Sigmoid colon (tissue), 7 donors: ENCODE data around the gene COBLL1. TPM values are rescaled to one million over a fixed set of nuclear protein-coding genes. Genes with fewer than 3 reads are reported as not detected.
"Not testable (repeated sequence)": the region's sequence is repeated elsewhere in the genome, so short reads cannot be mapped to it uniquely, and the experiment has no call there.

Experiments
- DNase-seq: peaks from one replicate; pipeline ENCODE4 v3.0.0-alpha.2; 2019
- H3K27ac ChIP-seq, 4 donors: fragments of 200-600 bp; sonication (generic); one replicate each; pipeline ENCODE4 v1.5.1; 2016 to 2019; ENCODE audit warnings: mild to moderate bottlenecking in 1 of 4
- H3K27me3 ChIP-seq, 3 donors: fragments of 200-600 bp; sonication (generic); one replicate each; pipeline ENCODE4 v1.5.1; 2019; ENCODE audit warnings: mild to moderate bottlenecking in 1 of 3
- H3K36me3 ChIP-seq, 4 donors: fragments of 200-600 bp; sonication (generic); one replicate each; pipeline ENCODE4 v1.5.1; 2016 to 2019
- H3K4me1 ChIP-seq, 4 donors: fragments of 200-600 bp; sonication (generic); one replicate each; pipeline ENCODE4 v1.5.1; 2017 to 2019
- H3K4me3 ChIP-seq, 4 donors: fragments of 200-600 bp; sonication (generic); one replicate each; pipeline ENCODE4 v1.5.1; 2017 to 2019; ENCODE audit warnings: mild to moderate bottlenecking in 2 of 4, moderate library complexity in 1 of 4
- H3K9me3 ChIP-seq, 4 donors: fragments of 200-600 bp in 3 of 4; sonication (generic) in 3 of 4; one replicate each; pipeline versions ENCODE4 v1.5.1 to v1.6.1; 2013 to 2019
- EP300 ChIP-seq, 4 donors: sonication (generic); formaldehyde crosslinking; IDR thresholded peaks; one replicate each; pipeline ENCODE4 v1.6.1; 2017; ENCODE audit warnings: antibody characterized with exemption in 4 of 4
- POLR2A ChIP-seq, 2 donors: fragments of 450-650 bp; IDR thresholded peaks; one replicate each; pipeline ENCODE4 v1.6.1; 2016; ENCODE audit warnings: antibody characterized with exemption in 2 of 2, mild to moderate bottlenecking in 2 of 2, moderate library complexity in 2 of 2
- POLR2AphosphoS5 ChIP-seq, 4 donors: sonication (generic); formaldehyde crosslinking; IDR thresholded peaks; one replicate each; pipeline ENCODE4 v1.6.1; 2017; ENCODE audit warnings: antibody characterized with exemption in 4 of 4
- WGBS, 2 donors: extraction: QIAGEN DNeasy Blood & Tissue Kit; methylation state at CpG; one replicate each; pipeline ENCODE4 v1.1.7; 2013; 5-methylcytosine and 5-hydroxymethylcytosine counted together
- intact Hi-C: fragments of 100-400 bp; cut with DNase I; formaldehyde crosslinking; loops from one replicate; pipeline ENCODE4 v1.15.1; 2023
- polyA plus RNA-seq, 3 donors: library from polyadenylated mRNA; stranded (reverse); fragments of 200-250 nt; gene quantifications; one replicate each; pipeline ENCODE4 v1.2.3, GENCODE V29; 2013
- total RNA-seq, 4 donors: library from RNA; depleted of rRNA; stranded (reverse); fragments of >200 nt; gene quantifications; one replicate each; pipeline ENCODE4 v1.1.0, GENCODE V29; 2016
- TF ChIP-seq, protein P1 (sequence below), 4 experiments: fragments of 450-650 bp in 3 of 4; fragments of 200-600 bp in 1 of 4; IDR thresholded peaks; one replicate each; pipeline ENCODE4 v1.5.1; 2016 to 2019; ENCODE audit warnings: antibody characterized with exemption in 4 of 4, mild to moderate bottlenecking in 3 of 4, moderate library complexity in 2 of 4
- donor health status: healthy with polysubstance abuse.
- donor health status: Bipolar disorder and iron deficiency.
- donor health status: healthy.

COBLL1 gene
- total and polyA plus RNA-seq, 7 donors, result 3.9 to 22.4 (median 17.6) TPM

DNA sequence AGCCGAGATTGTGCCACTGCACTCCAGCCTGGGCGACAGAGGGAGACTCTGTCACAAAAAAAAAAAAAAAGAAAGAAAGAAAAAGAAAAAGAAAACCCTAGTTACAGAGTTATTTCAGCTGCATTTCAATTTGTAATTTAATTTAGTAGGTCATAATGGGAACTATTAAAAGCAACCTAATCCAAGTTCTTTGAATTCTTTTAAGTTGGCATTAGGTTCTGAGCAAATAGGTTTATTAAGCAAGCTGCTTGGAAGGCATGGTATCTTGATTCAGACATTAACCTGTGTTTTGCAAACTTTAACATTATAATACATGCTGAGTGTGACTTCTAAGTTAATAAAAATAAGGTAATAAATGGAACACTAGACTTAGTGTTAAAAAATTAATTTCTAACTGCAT, 29.8 kb upstream of the COBLL1 start:
- 91 to 95% methylated on average over 2 of the region's 2 CpGs for WGBS, 2 donors
- H3K36me3 ChIP-seq, result no peaks in the 10 kb centered on the region
- H3K4me3 ChIP-seq, result no peak overlapping the region
- DNase-seq, result no peak
- no peaks in the 10 kb centered on the region for H3K9me3 ChIP-seq
- no peaks in the 10 kb centered on the region for H3K27me3 ChIP-seq
- H3K27ac ChIP-seq, result no peak overlapping the region
- TF ChIP-seq, protein P1, sequence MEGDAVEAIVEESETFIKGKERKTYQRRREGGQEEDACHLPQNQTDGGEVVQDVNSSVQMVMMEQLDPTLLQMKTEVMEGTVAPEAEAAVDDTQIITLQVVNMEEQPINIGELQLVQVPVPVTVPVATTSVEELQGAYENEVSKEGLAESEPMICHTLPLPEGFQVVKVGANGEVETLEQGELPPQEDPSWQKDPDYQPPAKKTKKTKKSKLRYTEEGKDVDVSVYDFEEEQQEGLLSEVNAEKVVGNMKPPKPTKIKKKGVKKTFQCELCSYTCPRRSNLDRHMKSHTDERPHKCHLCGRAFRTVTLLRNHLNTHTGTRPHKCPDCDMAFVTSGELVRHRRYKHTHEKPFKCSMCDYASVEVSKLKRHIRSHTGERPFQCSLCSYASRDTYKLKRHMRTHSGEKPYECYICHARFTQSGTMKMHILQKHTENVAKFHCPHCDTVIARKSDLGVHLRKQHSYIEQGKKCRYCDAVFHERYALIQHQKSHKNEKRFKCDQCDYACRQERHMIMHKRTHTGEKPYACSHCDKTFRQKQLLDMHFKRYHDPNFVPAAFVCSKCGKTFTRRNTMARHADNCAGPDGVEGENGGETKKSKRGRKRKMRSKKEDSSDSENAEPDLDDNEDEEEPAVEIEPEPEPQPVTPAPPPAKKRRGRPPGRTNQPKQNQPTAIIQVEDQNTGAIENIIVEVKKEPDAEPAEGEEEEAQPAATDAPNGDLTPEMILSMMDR (IDR thresholded peaks at IDR 0.05), result no peak
- TF ChIP-seq POLR2AphosphoS5 (IDR thresholded peaks at IDR 0.05) (no peak), POLR2A (IDR thresholded peaks at IDR 0.05) (no peak), EP300 (IDR thresholded peaks at IDR 0.05) (no peak)
- no peaks in the 10 kb centered on the region for H3K4me1 ChIP-seq
- intact Hi-C loops, result no loop called here

DNA sequence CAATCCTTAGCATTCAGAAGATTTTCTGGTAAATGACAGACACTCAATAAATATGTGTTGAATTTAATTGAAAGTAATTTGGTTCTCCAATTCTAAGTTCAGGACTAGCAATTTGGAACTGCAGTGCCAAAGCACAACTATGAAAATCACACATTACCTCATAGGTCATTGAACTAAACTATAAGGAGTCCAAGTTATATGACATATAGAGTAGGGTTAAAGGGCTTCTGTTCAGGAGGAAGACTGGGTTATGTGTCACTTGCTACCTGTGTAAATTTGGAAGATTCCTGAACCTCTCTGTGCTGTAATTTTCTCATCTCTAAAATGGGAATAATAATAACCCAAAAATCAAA, 27.8 kb upstream of the COBLL1 start:
- Histone ChIP-seq H3K36me3 (no peaks in the 10 kb centered on the region), H3K4me3 (no peak overlapping the region), H3K27ac (no peak overlapping the region), H3K4me1 (no peaks in the 10 kb centered on the region), H3K9me3 (no peaks in the 10 kb centered on the region), H3K27me3 (no peaks in the 10 kb centered on the region)
- intact Hi-C loops, result no loop called here
- no peak for TF ChIP-seq EP300 (IDR thresholded peaks at IDR 0.05)
- no peak for TF ChIP-seq POLR2A (IDR thresholded peaks at IDR 0.05)
- TF ChIP-seq POLR2AphosphoS5 (IDR thresholded peaks at IDR 0.05), result no peak
- TF ChIP-seq, protein P1 (IDR thresholded peaks at IDR 0.05), result no peak
- no peak for DNase-seq

DNA sequence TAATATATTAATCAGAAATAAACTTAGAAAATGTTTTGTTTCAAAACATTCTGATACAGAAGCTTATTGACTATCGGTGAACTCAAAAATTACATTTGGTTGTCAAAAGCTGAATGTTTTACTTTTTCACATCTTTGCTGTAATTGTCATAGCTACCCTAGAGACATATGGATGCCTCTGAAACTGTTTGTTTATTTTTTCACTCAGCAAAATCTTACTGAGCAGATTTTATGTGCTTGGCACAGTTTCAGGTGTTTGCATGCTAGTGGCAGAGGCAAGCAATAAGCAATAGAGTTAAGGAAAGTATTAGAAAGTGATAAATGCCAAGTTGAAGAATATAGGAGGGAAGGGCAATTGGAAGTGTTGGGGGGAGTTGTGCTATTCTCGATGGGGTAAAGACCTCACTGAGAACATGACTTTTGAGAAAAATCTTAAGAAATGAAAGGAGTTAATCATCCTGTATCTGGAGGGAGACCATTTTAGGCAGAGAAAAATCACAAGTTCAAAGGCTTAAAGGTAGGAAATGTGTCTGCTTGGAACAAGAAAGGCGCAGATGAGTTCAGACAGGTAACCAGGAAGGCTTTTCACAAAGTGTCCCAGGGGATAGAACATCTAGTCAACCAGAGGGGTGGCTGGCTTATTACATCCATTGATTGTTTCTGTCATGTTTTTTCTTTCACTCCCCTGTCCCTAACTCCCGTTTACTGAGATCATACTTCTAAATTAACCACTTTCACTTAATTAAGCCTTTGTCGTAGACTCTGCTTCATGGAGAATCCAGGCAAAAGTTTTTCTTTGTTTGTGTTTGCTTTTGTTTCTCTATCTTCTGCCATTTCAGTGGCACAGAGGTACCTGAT, 27.2 kb upstream of the COBLL1 start:
- DNase-seq, result no peak
- no peak overlapping the region for H3K4me3 ChIP-seq
- H3K4me1 ChIP-seq, result no peaks in the 10 kb centered on the region
- H3K36me3 ChIP-seq, result no peaks in the 10 kb centered on the region
- TF ChIP-seq, protein P1 (IDR thresholded peaks at IDR 0.05), result no peak
- no peak for TF ChIP-seq EP300 (IDR thresholded peaks at IDR 0.05)
- TF ChIP-seq POLR2A (IDR thresholded peaks at IDR 0.05), result no peak
- no peak for TF ChIP-seq POLR2AphosphoS5 (IDR thresholded peaks at IDR 0.05)
- H3K27me3 ChIP-seq, result no peaks in the 10 kb centered on the region
- WGBS, 2 donors, result 74 to 83% methylated on average over 5 of the region's 5 CpGs
- intact Hi-C loops, result no loop called here
- no peaks in the 10 kb centered on the region for H3K9me3 ChIP-seq
- no peak overlapping the region for H3K27ac ChIP-seq

DNA sequence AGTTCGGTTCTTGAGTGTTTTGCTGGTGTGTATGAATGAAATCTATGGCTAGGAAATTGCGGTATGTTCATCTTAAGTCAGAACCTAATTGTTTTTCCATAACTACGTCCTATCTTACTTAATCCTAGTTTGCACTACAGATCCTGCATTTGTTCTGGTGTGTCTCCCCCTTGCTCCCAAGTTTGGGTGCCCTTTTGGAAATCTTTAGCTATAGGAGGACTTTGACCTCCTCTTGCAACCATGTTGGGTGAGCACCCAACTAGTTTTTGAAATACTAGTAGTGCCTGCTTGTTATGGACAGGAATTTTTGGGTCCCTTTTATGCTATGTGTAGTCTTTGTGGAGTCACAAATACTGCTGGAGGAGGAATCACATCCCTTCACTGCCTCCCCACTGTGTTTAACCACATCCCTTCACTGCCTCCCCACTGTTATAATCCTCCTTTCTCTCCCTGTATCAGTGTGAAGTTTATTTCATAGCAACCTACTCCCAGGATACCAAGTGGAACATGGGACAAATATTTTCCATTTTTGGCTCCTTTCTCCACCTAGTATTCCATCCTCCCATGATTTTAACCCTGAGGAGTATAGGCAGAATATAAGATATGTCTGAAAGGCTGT, 26.3 kb upstream of the COBLL1 start:
- DNase-seq, result no peak
- Histone ChIP-seq H3K36me3 (no peaks in the 10 kb centered on the region), H3K27me3 (no peaks in the 10 kb centered on the region), H3K4me1 (no peaks in the 10 kb centered on the region), H3K9me3 (no peaks in the 10 kb centered on the region), H3K4me3 (no peak overlapping the region), H3K27ac (no peak overlapping the region)
- WGBS, 2 donors, result 60% methylated on average over 3 of the region's 3 CpGs
- intact Hi-C loops, result no loop called here
- no peak for TF ChIP-seq POLR2A (IDR thresholded peaks at IDR 0.05)
- no peak for TF ChIP-seq EP300 (IDR thresholded peaks at IDR 0.05)
- no peak for TF ChIP-seq POLR2AphosphoS5 (IDR thresholded peaks at IDR 0.05)
- TF ChIP-seq, protein P1 (IDR thresholded peaks at IDR 0.05), result no peak

DNA sequence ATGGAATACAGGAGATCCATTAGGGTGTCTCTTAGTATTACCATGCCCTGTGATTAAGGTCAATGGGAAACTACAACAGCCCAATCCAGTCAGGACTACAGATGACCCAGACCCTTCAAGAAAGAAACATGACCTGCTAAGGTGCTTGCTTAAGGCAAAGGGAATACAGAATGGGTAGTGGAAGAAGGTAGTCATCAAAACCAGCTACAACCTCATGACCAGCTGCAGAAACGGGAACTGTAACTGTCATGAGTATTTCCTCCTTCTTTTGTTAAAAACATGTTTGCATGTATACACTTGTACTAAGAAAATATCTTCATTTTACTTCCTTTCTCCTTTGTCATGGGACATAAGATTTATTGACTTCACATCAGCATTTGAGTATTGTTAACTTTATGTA, 24.8 kb upstream of the COBLL1 start:
- H3K27ac ChIP-seq, H3K27me3 ChIP-seq, intact Hi-C loops, H3K4me3 ChIP-seq, DNase-seq, H3K36me3 ChIP-seq, H3K4me1 ChIP-seq, H3K9me3 ChIP-seq: not testable (repeated sequence)
- 45 to 86% methylated on average over 1 of the region's 1 CpG for WGBS, 2 donors
